ENCODE measurements around the gene ARMH4. TPM values are rescaled to one million over a fixed set of nuclear protein-coding genes. Genes with fewer than 3 reads are reported as not detected.

The ARMH4 gene
- total and polyA plus RNA-seq, 12 donors: 1.3 to 13.1 (median 8.5) TPM

DNA sequence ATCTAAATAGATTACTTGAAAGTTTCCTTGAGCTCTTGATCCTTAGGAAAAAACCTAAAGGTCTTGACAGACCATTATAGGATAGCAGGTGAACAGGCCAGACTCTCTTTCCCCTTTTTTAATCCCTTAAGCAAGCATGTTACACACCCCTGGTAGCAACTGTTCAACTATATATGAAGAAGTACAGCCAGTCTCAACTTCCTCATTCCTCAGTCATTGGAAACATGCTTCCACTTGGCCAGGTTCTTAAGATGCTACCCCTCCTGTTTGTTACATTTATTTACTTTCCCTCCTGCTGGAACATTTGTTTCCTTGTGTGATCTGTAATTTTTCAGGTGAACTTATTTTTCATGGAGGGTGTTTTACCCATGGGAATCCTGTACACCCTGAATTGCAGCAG lies 124.1 kb downstream of the ARMH4 start:
- no peak overlapping the region for H3K27ac ChIP-seq
- peaks cover 0 to 7% (median 0%) of the 10 kb centered on the region in 9 donors for H3K36me3 ChIP-seq
- intact Hi-C loops (cut with DNase I): no loop called here
- no peak overlapping the region for H3K4me3 ChIP-seq
- DNase-seq (no peak), ATAC-seq (no peak)
- H3K9me3 ChIP-seq: no peaks in the 10 kb centered on the region
- no peaks in the 10 kb centered on the region for H3K4me1 ChIP-seq
- no peaks in the 10 kb centered on the region for H3K27me3 ChIP-seq
- TF ChIP-seq, protein P1, sequence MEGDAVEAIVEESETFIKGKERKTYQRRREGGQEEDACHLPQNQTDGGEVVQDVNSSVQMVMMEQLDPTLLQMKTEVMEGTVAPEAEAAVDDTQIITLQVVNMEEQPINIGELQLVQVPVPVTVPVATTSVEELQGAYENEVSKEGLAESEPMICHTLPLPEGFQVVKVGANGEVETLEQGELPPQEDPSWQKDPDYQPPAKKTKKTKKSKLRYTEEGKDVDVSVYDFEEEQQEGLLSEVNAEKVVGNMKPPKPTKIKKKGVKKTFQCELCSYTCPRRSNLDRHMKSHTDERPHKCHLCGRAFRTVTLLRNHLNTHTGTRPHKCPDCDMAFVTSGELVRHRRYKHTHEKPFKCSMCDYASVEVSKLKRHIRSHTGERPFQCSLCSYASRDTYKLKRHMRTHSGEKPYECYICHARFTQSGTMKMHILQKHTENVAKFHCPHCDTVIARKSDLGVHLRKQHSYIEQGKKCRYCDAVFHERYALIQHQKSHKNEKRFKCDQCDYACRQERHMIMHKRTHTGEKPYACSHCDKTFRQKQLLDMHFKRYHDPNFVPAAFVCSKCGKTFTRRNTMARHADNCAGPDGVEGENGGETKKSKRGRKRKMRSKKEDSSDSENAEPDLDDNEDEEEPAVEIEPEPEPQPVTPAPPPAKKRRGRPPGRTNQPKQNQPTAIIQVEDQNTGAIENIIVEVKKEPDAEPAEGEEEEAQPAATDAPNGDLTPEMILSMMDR (IDR thresholded peaks at IDR 0.05): no peak

DNA sequence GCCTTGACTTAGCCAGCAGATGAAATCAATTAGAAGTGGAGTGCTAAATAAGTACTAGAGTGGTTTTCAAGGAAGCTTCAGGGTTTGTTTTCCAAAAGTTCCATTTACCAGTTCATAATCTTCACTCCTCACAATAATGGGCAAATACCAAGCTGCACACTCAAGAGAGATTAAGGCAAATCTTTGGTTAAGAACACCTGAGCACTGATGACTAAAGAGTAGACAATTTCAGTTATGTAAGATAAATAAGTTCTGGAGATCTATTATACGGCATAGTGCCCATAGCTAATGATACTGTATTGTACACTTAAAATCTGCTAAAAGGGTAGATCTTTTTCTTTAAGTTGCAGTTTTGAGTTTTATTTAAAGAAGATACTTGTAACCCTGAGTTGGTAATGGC lies 125.0 kb downstream of the ARMH4 start:
- no peak for DNase-seq
- Histone ChIP-seq H3K4me3 (no peak overlapping the region), H3K4me1 (no peaks in the 10 kb centered on the region), H3K27me3 (no peaks in the 10 kb centered on the region), H3K27ac (no peak overlapping the region), H3K36me3 (peaks cover 0 to 7% (median 0%) of the 10 kb centered on the region in 9 donors), H3K9me3 (no peaks in the 10 kb centered on the region)
- WGBS, 2 donors: 93 to 98% methylated on average over 1 of the region's 1 CpG
- ATAC-seq: no peak
- intact Hi-C loops (cut with DNase I): no loop called here
- TF ChIP-seq, protein P1 (IDR thresholded peaks at IDR 0.05): no peak

DNA sequence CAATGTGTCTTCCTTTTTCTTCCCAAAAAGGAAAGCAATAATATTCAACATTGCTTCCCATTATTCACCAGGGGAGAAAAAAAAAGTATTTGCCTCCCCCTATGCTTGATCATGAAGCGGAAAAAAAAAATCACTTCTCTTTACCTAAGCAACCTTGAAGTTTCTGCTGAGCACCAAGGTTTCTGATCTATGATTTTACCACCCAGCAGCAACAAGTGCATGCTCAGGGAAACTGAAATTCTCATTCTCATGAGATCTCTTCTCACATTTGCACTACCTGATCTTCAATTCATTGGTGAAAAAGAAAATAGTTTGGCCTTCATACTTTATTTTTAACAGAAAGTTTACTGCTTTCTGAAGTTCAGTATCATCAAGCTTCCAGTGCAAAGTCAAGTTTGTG lies 125.8 kb downstream of the ARMH4 start:
- Histone ChIP-seq H3K36me3 (peaks cover 0 to 7% (median 0%) of the 10 kb centered on the region in 9 donors), H3K27me3 (no peaks in the 10 kb centered on the region), H3K27ac (no peak overlapping the region), H3K9me3 (no peaks in the 10 kb centered on the region), H3K4me1 (no peaks in the 10 kb centered on the region), H3K4me3 (no peak overlapping the region)
- TF ChIP-seq, protein P1 (IDR thresholded peaks at IDR 0.05): no peak
- DNase-seq (no peak), ATAC-seq (no peak)
- intact Hi-C loops (cut with DNase I): no loop called here
- WGBS, 2 donors: 94 to 100% methylated on average over 1 of the region's 1 CpG

DNA sequence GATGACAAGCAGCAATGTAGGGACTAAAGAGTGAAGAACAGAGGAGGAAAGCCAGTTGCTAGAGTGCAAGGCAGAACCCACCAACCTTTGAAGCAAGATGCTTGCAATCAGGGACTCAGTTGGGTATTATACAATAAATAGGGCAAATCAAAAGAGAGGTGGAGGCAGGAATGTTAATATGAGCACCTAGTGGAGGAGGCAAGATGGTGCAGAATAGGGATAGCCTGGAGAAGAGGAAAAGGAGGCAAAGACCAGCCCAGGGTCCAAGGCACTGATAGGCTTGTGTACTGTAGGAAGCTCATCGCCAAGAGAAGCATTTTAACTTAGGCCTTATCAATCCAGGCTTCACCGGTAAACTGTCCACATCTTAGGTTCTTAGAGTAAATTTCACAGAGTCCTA lies 137.2 kb downstream of the ARMH4 start:
- ATAC-seq (no peak), DNase-seq (no peak)
- Histone ChIP-seq H3K27ac (no peak overlapping the region), H3K4me3 (no peak overlapping the region), H3K27me3 (no peaks in the 10 kb centered on the region), H3K36me3 (no peaks in the 10 kb centered on the region), H3K4me1 (no peaks in the 10 kb centered on the region), H3K9me3 (peaks cover 0 to 13% (median 0%) of the 10 kb centered on the region in 11 donors)
- intact Hi-C loops (cut with DNase I): no loop called here
- TF ChIP-seq, protein P1 (IDR thresholded peaks at IDR 0.05): no peak
- 97 to 98% methylated on average over 2 of the region's 2 CpGs for WGBS, 2 donors
